Fibroblast of lung (primary cell): ENCODE data around the gene CD109.

Experiments
- EZH2 ChIP-seq: IDR thresholded peaks from 2 replicates; pipeline ENCODE4 v1.5.1; 2012; ENCODE audit warnings: low read length, control low read depth, mild to moderate bottlenecking; ENCODE audit errors: missing control alignments
- TF ChIP-seq, protein P1 (sequence below), 2 donors: IDR thresholded peaks in 1 of 2; conservative IDR thresholded peaks in 1 of 2; 1 replicate in 1 of 2; 2 replicates in 1 of 2; pipeline ENCODE4 v1.5.1; 2011 to 2012; ENCODE audit warnings: low read length in 2 of 2, control low read depth in 1 of 2, inconsistent platforms in 1 of 2, low read depth in 1 of 2, mild to moderate bottlenecking in 1 of 2

DNA sequence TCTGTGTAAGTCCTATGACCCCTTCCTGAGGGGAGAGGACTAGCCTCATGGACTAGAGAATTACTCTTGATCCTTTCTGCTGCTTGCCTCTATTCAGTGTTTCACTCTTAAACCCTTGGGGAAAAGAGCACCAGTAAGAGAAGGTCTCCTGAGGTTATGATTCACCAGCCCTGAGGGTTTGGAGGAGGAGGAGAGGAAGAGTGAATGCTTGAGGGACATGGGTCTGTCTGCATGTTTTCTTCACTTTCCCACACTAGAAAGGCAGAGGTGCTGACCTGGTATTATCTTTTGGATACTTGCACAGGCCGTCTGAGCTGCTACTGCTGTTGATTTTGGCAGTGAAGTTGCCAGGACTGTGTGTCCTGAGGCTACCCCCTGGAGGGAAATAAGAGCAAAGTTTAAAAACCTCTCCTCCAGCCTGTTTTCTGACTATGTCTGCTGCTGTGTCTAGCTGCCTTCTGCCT lies 78.3 kb downstream of the CD109 start:
- TF ChIP-seq, protein P1, sequence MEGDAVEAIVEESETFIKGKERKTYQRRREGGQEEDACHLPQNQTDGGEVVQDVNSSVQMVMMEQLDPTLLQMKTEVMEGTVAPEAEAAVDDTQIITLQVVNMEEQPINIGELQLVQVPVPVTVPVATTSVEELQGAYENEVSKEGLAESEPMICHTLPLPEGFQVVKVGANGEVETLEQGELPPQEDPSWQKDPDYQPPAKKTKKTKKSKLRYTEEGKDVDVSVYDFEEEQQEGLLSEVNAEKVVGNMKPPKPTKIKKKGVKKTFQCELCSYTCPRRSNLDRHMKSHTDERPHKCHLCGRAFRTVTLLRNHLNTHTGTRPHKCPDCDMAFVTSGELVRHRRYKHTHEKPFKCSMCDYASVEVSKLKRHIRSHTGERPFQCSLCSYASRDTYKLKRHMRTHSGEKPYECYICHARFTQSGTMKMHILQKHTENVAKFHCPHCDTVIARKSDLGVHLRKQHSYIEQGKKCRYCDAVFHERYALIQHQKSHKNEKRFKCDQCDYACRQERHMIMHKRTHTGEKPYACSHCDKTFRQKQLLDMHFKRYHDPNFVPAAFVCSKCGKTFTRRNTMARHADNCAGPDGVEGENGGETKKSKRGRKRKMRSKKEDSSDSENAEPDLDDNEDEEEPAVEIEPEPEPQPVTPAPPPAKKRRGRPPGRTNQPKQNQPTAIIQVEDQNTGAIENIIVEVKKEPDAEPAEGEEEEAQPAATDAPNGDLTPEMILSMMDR (conservative IDR thresholded peaks at IDR 0.05 in 1 of 2, IDR thresholded peaks at IDR 0.05 in 1 of 2; ENCODE audit: low read depth in 1 of 2, low read length in 2 of 2) = no peak
- no peak for TF ChIP-seq EZH2
